Colonic mucosa (tissue), 4 donors: ENCODE results near the gene FMNL1. TPM values are rescaled to one million over a fixed set of nuclear protein-coding genes. Genes with fewer than 3 reads are reported as not detected.

Experiments used
- DNase-seq: peaks from one replicate; pipeline ENCODE4 v3.0.0-alpha.2; 2020
- H3K27ac ChIP-seq: fragments of 200-600 bp; one replicate; pipeline ENCODE4 v1.8.0; 2021
- H3K27me3 ChIP-seq: fragments of 200-600 bp; one replicate; pipeline ENCODE4 v1.8.0; 2021
- H3K36me3 ChIP-seq: fragments of 200-600 bp; one replicate; pipeline ENCODE4 v1.8.0; 2021
- H3K4me1 ChIP-seq: fragments of 200-600 bp; one replicate; pipeline ENCODE4 v1.8.0; 2021; ENCODE audit warnings: mild to moderate bottlenecking
- H3K4me3 ChIP-seq: fragments of 200-600 bp; one replicate; pipeline ENCODE4 v1.8.0; 2021
- H3K9ac ChIP-seq, 2 donors: one replicate each; pipeline ENCODE4 v1.7.0; 2013; ENCODE audit warnings: control low read depth in 2 of 2, low read depth in 2 of 2, low read length in 2 of 2
- H3K9me3 ChIP-seq: fragments of 200-600 bp; one replicate; pipeline ENCODE4 v1.8.0; 2021
- intact Hi-C: fragments of 100-400 bp; cut with DNase I; formaldehyde crosslinking; loops from one replicate; pipeline ENCODE4 v1.14.1; 2022
- total RNA-seq, 2 donors: library from RNA; stranded (reverse); fragmentation: NEBNext Ultra II Directional in 1 of 2; extraction: Animal tissue kit (Norgen Biotek cat#: 25700) in 1 of 2; gene quantifications; one replicate each; pipeline ENCODE4 v1.2.1, GENCODE V29; 2021
- TF ChIP-seq, protein P1 (sequence below): fragments of 200-600 bp; IDR thresholded peaks from one replicate; pipeline ENCODE4 v1.8.0; 2022; ENCODE audit warnings: antibody characterized with exemption, mild to moderate bottlenecking
- donor health status: healthy.
- donor health status: DM: no; HTN: no; CAD: no.
- donor health status: DM: no; HTN: no; CAD: no.

Gene FMNL1
- total RNA-seq, 2 donors from 2014 or later: 6.8 to 8.4 TPM

- Histone ChIP-seq H3K36me3 (peaks cover 5% of the 10 kb centered on the region), H3K27ac (no peak overlapping the region)
- no peak for DNase-seq
Measured at GRCh38 chr17:45263477-45263860, 41.8 kb downstream of the FMNL1 start.

DNA sequence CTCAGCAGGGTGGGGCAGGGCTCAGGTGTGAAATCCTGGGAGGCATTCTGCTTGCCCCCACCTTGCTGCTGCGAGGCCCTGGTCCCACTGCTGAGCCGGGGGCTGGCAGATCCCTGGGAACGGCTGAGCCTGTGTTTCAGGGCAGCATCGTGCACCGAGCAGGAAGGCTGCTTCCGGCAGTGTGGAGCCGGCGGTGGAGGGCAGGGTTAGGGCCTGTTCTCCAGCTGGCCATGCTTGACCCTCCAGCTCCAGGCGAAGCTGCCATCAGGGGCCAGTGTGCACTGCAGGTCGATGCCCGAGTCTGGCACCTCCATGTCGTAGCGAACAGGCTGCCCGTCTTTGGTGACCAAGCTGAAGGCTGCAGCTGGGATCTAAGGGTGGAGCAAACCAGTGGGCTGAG lies 42.7 kb downstream of the FMNL1 start:
- Histone ChIP-seq H3K9me3 (no peaks in the 10 kb centered on the region), H3K27me3 (no peaks in the 10 kb centered on the region), H3K9ac (no peak overlapping the region), H3K27ac (no peak overlapping the region), H3K4me3 (no peak overlapping the region), H3K4me1 (peaks cover 20% of the 10 kb centered on the region), H3K36me3 (peaks cover 7% of the 10 kb centered on the region)
- TF ChIP-seq, protein P1, sequence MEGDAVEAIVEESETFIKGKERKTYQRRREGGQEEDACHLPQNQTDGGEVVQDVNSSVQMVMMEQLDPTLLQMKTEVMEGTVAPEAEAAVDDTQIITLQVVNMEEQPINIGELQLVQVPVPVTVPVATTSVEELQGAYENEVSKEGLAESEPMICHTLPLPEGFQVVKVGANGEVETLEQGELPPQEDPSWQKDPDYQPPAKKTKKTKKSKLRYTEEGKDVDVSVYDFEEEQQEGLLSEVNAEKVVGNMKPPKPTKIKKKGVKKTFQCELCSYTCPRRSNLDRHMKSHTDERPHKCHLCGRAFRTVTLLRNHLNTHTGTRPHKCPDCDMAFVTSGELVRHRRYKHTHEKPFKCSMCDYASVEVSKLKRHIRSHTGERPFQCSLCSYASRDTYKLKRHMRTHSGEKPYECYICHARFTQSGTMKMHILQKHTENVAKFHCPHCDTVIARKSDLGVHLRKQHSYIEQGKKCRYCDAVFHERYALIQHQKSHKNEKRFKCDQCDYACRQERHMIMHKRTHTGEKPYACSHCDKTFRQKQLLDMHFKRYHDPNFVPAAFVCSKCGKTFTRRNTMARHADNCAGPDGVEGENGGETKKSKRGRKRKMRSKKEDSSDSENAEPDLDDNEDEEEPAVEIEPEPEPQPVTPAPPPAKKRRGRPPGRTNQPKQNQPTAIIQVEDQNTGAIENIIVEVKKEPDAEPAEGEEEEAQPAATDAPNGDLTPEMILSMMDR: no peak
- no peak for DNase-seq
- intact Hi-C loops: no loop called here

More at GRCh38 chr17:45263477-45263860, 41.8 kb downstream of the FMNL1 start:
- intact Hi-C loops: no loop called here
- Histone ChIP-seq H3K9ac (no peak overlapping the region), H3K27me3 (no peaks in the 10 kb centered on the region), H3K9me3 (no peaks in the 10 kb centered on the region), H3K4me3 (no peak overlapping the region), H3K4me1 (peaks cover 20% of the 10 kb centered on the region)
- TF ChIP-seq, protein P1: no peak

GRCh38 chr17:45264988-45265387 lies 43.3 kb downstream of the FMNL1 start:
- H3K27ac ChIP-seq: peak overlapping the region; percentile 72
- no peaks in the 10 kb centered on the region for H3K9me3 ChIP-seq
- H3K27me3 ChIP-seq: no peaks in the 10 kb centered on the region
- H3K9ac ChIP-seq: no peak overlapping the region
- H3K4me1 ChIP-seq: peaks cover 20% of the 10 kb centered on the region
- H3K36me3 ChIP-seq: peaks cover 11% of the 10 kb centered on the region
- intact Hi-C loops: no loop called here
- TF ChIP-seq, protein P1: no peak
- H3K4me3 ChIP-seq: no peak overlapping the region
- no peak for DNase-seq

DNA sequence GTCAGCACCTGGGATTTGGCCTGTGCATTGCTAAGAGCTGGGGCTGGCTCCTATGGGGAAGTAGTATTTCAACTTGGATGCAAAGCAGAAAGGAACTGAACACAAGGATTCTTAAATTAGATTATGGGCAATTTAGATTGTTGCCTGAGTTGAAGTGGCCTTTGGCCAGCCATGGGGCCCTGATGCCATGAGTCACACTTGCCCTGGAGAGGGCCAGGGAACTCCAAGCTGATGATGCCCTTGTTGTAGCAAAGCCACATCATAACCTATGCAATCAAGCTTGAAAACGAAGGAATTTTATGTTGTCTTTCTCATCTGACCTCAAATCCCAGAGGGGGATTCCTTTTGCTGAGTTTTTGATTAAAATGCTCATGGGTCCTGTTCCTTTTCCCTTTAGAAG lies 44.1 kb downstream of the FMNL1 start:
- TF ChIP-seq, protein P1: no peak
- intact Hi-C loops: no loop called here
- Histone ChIP-seq H3K9me3 (no peaks in the 10 kb centered on the region), H3K27me3 (no peaks in the 10 kb centered on the region), H3K9ac (no peak overlapping the region), H3K36me3 (peaks cover 18% of the 10 kb centered on the region), H3K4me3 (no peak overlapping the region), H3K27ac (peak overlapping the region; percentile 72), H3K4me1 (peaks cover 20% of the 10 kb centered on the region)
- peak; percentile 76 for DNase-seq

- intact Hi-C loops: no loop called here
- H3K36me3 ChIP-seq: peaks cover 21% of the 10 kb centered on the region
- TF ChIP-seq, protein P1: no peak
- H3K4me1 ChIP-seq: peaks cover 20% of the 10 kb centered on the region
- peak overlapping the region; percentile 72 for H3K27ac ChIP-seq
- no peak overlapping the region for H3K4me3 ChIP-seq
- H3K9me3 ChIP-seq: no peaks in the 10 kb centered on the region
- no peak overlapping the region for H3K9ac ChIP-seq
- H3K27me3 ChIP-seq: no peaks in the 10 kb centered on the region
- no peak for DNase-seq
Measured at GRCh38 chr17:45266372-45266926, 44.8 kb downstream of the FMNL1 start.
